ENCODE measurements around the gene PACSIN1. TPM values are rescaled to one million over a fixed set of nuclear protein-coding genes. Genes with fewer than 3 reads are reported as not detected.
A peak's percentile ranks its signal among the peaks of the same experiment; 100 is the strongest.

The PACSIN1 gene
- total and polyA plus RNA-seq, 8 donors, result 0.09 to 0.51 (median 0.25) TPM; not detected in 1

DNA sequence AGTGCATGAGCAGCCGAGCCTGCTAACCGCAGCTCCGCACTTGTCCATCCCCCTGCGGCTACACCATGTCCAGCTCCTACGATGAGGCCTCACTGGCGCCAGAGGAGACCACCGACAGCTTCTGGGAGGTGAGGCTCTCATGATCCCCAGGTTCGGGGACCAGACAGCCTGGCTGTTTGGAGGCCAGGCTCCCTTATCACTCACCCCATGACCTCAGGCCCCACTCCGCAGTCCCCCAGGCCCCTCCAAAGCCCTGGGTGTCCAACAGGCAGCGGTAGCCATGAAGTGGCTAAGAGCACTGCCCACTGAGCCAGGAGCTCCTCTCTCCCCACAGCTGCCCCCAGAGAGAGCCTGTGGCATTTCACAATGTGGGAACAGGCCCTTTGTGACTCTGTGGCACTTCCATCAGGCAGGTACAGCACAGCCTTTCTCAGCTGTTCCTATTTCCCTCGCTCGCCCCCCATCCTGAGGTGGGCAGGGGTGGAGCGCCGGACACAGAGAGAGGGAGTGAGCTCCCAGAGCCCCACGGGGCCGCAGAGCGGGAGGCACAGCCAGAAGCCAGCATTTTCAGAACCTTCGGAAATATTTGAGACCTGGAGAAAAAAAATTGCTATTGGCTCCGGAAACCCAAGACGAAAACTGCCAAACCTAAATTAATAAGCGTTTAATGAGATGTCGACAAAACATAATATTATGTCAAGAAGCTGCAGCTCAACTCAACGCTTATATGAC lies 60.5 kb downstream of the PACSIN1 start:
- Histone ChIP-seq H3K4me1 (peaks cover 7 to 10% of the 10 kb centered on the region in 2 donors), H3K4me3 (peak overlapping the region in 1 of 2 donors; percentile 22), H3K9me3 (no peaks in the 10 kb centered on the region), H3K27me3 (no peaks in the 10 kb centered on the region), H3K27ac (peak overlapping the region in 1 of 2 donors; percentile 14), H3K36me3 (no peaks in the 10 kb centered on the region)
- TF ChIP-seq, protein P1, sequence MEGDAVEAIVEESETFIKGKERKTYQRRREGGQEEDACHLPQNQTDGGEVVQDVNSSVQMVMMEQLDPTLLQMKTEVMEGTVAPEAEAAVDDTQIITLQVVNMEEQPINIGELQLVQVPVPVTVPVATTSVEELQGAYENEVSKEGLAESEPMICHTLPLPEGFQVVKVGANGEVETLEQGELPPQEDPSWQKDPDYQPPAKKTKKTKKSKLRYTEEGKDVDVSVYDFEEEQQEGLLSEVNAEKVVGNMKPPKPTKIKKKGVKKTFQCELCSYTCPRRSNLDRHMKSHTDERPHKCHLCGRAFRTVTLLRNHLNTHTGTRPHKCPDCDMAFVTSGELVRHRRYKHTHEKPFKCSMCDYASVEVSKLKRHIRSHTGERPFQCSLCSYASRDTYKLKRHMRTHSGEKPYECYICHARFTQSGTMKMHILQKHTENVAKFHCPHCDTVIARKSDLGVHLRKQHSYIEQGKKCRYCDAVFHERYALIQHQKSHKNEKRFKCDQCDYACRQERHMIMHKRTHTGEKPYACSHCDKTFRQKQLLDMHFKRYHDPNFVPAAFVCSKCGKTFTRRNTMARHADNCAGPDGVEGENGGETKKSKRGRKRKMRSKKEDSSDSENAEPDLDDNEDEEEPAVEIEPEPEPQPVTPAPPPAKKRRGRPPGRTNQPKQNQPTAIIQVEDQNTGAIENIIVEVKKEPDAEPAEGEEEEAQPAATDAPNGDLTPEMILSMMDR (IDR thresholded peaks at IDR 0.05), result no peak
- ATAC-seq, result no peak
- intact Hi-C loops (cut with DNase I), result no loop called here
- peak in 2 of 4 donors; percentile 34 to 58 for DNase-seq

DNA sequence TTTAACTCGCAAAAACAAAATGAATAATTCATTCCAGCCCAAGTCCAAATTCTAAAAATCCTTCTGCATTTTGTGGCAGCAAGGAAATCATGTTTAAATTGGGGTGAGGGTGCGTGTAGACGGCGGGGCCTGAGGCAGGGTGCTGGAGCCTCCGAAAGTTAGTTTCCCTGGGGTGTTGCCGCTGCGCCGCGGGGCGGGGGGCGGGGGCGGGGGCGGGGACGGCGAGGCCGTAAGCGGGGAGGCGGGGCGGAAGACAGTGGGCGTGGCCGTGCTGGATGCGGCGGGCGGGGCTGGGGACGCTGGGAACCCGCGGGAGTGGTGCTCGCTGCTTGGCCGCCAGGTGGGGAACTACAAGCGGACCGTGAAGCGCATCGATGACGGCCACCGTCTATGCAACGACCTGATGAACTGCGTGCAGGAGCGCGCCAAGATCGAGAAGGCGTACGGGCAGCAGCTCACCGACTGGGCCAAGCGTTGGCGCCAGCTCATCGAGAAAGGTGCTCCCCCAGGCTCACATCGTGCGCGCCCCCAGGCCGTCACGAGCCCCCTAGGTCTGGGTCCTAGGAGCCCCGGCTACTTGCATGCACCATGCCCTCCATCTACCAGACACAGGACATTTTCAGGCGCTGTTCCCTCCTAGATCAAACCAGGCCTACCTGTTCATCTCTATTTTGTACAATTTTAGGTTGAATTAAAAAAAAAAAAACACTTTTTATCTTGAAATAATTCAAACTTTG lies 61.3 kb downstream of the PACSIN1 start:
- TF ChIP-seq, protein P1 (IDR thresholded peaks at IDR 0.05), result peak; percentile 57 to 87
- Histone ChIP-seq H3K27me3 (no peaks in the 10 kb centered on the region), H3K9me3 (no peaks in the 10 kb centered on the region), H3K4me3 (peak overlapping the region in 1 of 2 donors; percentile 22), H3K27ac (peak overlapping the region in 1 of 2 donors; percentile 14), H3K36me3 (no peaks in the 10 kb centered on the region), H3K4me1 (peaks cover 7 to 10% of the 10 kb centered on the region in 2 donors)
- intact Hi-C loops (cut with DNase I), result no loop called here
- DNase-seq, result peak; percentile 86 to 99 (median 95)
- ATAC-seq, result peak; percentile 99

DNA sequence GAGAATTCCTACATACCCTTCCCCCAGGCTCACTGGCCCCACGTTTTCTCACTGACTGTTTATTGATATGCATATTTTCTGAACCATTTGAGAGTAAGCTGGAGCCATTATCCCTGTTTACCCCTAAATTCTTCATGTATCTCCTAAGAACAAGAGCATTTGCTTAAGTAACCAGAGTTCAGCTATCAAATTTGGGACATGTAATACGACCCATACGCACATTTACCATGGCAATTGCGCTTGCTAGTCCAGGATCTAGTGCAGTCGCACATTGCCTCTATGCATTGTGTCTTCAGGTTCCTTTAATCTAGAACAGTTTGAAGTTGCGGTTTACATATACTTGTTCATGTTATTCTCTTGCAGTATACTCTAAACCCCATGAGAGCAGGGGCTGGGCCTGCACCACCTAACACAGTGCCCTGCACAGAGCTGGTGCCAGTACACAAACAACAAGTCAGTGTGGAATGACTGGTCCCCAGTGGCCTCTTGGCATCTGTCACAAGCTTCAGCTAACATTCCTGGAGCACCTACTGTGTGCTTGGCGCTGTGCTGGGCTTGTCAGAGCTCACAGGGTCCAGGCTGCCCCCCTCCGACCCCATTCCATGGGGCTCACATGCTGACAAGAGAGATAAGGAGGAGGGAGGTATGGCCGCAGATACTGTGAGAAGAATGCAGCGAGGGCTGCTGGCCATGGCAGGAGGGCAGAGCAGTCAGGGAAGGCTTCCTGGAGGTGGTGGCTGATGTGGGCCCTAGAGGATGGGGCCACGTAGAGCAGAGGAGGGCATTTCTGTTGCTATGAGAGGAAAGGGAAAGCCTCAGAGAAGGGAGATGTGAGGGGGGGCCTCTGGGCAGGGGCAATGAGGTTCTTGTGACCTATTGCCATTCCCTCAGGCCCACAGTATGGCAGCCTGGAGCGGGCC lies 62.1 kb downstream of the PACSIN1 start:
- Histone ChIP-seq H3K27ac (no peak overlapping the region), H3K4me1 (peaks cover 7 to 10% of the 10 kb centered on the region in 2 donors), H3K27me3 (no peaks in the 10 kb centered on the region), H3K36me3 (no peaks in the 10 kb centered on the region), H3K9me3 (no peaks in the 10 kb centered on the region), H3K4me3 (no peak overlapping the region)
- intact Hi-C loops (cut with DNase I), result no loop called here
- DNase-seq (peak in 1 of 4 donors; percentile 35), ATAC-seq (no peak)
- TF ChIP-seq, protein P1 (IDR thresholded peaks at IDR 0.05), result no peak

DNA sequence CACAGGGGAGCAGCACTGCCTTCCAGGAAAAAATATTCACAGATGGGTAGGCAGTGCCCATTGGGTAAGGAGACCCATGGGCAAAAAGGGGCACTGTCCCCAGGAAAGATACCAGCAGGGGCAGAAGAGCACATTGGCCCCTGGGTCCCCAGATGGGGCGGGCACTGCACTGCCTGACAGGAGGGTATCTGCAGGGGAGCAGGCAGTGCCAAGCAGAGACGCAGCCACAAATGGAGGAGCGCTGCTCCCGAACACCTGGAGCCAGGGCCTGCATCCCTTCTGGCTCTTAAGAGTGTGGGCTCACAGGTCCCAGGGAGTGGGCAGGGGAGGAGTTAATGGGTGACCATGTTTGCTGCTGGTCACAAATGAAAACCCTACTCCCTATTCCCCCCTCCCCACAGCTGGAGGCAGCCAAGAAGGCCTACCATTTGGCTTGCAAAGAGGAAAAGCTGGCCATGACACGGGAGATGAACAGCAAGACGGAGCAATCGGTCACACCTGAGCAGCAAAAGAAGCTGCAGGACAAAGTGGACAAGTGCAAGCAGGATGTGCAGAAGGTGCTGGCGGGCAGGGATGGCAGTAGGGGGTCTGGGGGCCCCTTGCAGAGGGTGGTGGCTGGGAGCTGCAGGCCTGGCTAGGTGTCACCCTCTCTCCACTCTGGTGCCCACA lies 63.3 kb downstream of the PACSIN1 start:
- Histone ChIP-seq H3K27ac (no peak overlapping the region), H3K4me1 (peaks cover 7 to 10% of the 10 kb centered on the region in 2 donors), H3K4me3 (no peak overlapping the region), H3K9me3 (no peaks in the 10 kb centered on the region), H3K36me3 (no peaks in the 10 kb centered on the region), H3K27me3 (no peaks in the 10 kb centered on the region)
- intact Hi-C loops (cut with DNase I), result no loop called here
- ATAC-seq, result no peak
- TF ChIP-seq, protein P1 (IDR thresholded peaks at IDR 0.05), result no peak
- DNase-seq, result peak in 1 of 4 donors; percentile 49

All from left lung (tissue), 10 donors.